Thymus (tissue), 11 donors: ENCODE data around the gene WRAP73. TPM values are rescaled to one million over a fixed set of nuclear protein-coding genes. Genes with fewer than 3 reads are reported as not detected.

Experiments used
- DNase-seq, 9 donors: peaks; one replicate each; pipeline ENCODE4 v3.0.0-alpha.2; 2013; ENCODE audit warnings: low spot score in 9 of 9, low read depth in 6 of 9, missing footprints in 1 of 9
- H3K27ac ChIP-seq, 2 donors: one replicate each; pipeline ENCODE4 v1.5.1; 2013; ENCODE audit warnings: control low read depth in 1 of 2, low read depth in 1 of 2, low read length in 1 of 2, mild to moderate bottlenecking in 1 of 2, moderate library complexity in 1 of 2
- H3K27me3 ChIP-seq, 2 donors: one replicate each; pipeline ENCODE4 v1.5.1; 2013; ENCODE audit warnings: low read length in 1 of 2; ENCODE audit not compliant: control insufficient read depth in 2 of 2, insufficient read depth in 1 of 2
- H3K36me3 ChIP-seq, 2 donors: one replicate each; pipeline ENCODE4 v1.5.1; 2013; ENCODE audit warnings: low read length in 1 of 2, mild to moderate bottlenecking in 1 of 2, moderate library complexity in 1 of 2; ENCODE audit not compliant: control insufficient read depth in 2 of 2, insufficient read depth in 2 of 2
- H3K4me1 ChIP-seq, 2 donors: one replicate each; pipeline ENCODE4 v1.5.1; 2013; ENCODE audit warnings: low read length in 2 of 2; ENCODE audit not compliant: control insufficient read depth in 2 of 2, insufficient read depth in 2 of 2
- H3K4me3 ChIP-seq, 2 donors: one replicate each; pipeline ENCODE4 v1.5.1; 2013; ENCODE audit warnings: low read length in 2 of 2, control low read depth in 1 of 2, mild to moderate bottlenecking in 1 of 2
- H3K9me3 ChIP-seq, 2 donors: one replicate each; pipeline ENCODE4 v1.5.1; 2013; ENCODE audit warnings: low read length in 1 of 2, mild to moderate bottlenecking in 1 of 2; ENCODE audit not compliant: control insufficient read depth in 2 of 2, insufficient read depth in 1 of 2
- WGBS: extraction: QIAGEN DNeasy Blood & Tissue Kit; methylation state at CpG from one replicate; pipeline ENCODE4 v1.1.7; 2013; 5-methylcytosine and 5-hydroxymethylcytosine counted together
- polyA plus RNA-seq: library from polyadenylated mRNA; stranded (reverse); fragments of 200-250 nt; gene quantifications from one replicate; pipeline ENCODE4 v1.2.3, GENCODE V29; 2013
- total RNA-seq: library from RNA; stranded (reverse); fragments of 120-200 nt; gene quantifications from one replicate; pipeline ENCODE4 v1.2.4, GENCODE V29; 2013
- donor health status: healthy.

WRAP73 gene
- total and polyA plus RNA-seq, 2 donors: 19.7 to 25.9 TPM

DNA sequence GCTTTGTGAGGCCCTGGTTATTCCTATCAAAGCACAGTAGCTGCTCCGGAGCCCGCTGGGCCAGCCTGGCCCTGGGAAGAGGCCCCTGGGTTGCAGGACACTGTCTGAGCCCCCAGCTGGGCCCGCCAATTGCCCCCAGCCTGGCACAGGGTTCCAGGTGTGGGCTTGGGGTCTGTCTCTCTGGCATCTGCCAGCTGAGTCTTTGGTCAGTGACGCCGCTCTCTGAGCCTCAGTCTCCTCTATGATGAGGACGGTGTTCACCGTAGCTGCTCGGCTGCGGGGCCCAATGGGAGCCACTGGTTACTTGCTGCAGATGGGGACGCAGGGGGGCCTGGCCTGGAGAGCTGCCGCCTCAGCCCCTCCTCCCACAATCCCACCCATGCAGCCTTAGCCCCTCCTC is 43.4 kb upstream of the WRAP73 start:
- no peaks in the 10 kb centered on the region for H3K36me3 ChIP-seq
- WGBS: 96% methylated on average over 11 of the region's 11 CpGs
- no peaks in the 10 kb centered on the region for H3K9me3 ChIP-seq
- H3K4me3 ChIP-seq: no peak overlapping the region
- H3K27me3 ChIP-seq: peaks cover 0 to 7% of the 10 kb centered on the region in 2 donors
- peaks cover 0 to 6% of the 10 kb centered on the region in 2 donors for H3K4me1 ChIP-seq
- no peak overlapping the region for H3K27ac ChIP-seq
- no peak for DNase-seq

DNA sequence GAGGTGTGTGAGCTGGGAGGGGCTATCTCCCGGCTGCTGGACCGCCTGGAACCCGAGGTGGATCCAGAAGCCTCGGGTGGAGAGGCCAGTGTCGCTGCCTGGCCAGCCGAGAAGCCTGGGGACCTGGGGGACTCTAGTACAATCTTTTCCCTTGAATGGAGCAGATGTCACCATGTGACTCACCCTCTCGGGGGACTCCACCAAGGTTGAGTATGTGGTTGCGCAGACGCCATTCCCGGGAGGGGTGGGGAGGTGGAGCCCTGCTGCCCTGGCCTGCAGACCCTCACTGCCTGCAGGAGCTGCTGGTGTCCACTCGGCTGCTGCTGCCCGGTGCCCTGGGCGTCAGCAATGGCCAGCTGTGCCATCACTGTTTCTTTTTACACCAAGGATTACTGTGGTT is 42.7 kb upstream of the WRAP73 start:
- Histone ChIP-seq H3K27ac (no peak overlapping the region), H3K4me1 (peaks cover 0 to 9% of the 10 kb centered on the region in 2 donors), H3K4me3 (no peak overlapping the region), H3K36me3 (no peaks in the 10 kb centered on the region), H3K27me3 (peaks cover 0 to 7% of the 10 kb centered on the region in 2 donors), H3K9me3 (no peaks in the 10 kb centered on the region)
- no peak for DNase-seq
- WGBS: 89% methylated on average over 13 of the region's 13 CpGs

DNA sequence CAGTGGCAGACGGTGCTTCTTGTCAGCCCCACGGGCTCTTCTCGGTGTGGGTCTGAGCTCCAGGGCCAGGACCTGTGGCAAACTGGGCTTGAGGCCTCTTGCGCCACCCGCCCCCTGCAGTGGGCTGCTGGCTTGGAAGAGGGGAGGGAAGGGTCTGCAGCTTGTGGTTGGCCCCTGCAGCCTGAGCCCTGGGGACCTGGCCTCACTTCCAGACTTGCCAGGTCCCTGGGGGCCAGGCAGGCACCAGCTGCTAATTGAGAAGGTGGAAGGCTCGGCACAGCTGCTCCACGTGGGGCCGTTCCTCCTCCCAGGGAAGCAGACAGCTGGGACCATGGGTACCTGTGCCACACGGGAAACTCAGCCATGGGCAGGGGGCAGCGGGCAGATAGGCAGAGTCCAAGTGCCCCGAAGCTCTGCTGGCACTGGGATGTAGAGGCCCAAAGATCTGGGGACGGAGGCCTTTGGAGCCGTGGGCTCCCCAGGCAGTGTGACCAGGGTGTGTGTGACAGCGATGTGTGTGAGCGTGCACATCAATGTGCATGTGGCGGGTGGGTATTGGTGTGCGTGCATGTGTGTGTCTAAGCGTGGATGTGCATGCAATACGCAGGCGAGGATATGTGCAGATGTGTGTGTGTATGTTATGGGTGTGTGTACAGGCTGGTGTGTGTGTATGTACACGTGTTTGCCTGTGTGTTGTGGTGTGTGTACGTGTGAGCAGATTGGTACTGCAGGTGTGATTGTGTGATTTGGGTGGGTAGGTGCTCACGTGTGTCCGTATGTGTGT is 41.7 kb upstream of the WRAP73 start:
- Histone ChIP-seq H3K9me3 (no peaks in the 10 kb centered on the region), H3K27me3 (peaks cover 0 to 7% of the 10 kb centered on the region in 2 donors), H3K4me1 (peaks cover 0 to 9% of the 10 kb centered on the region in 2 donors), H3K27ac (no peak overlapping the region), H3K36me3 (no peaks in the 10 kb centered on the region), H3K4me3 (no peak overlapping the region)
- 91% methylated on average over 24 of the region's 24 CpGs for WGBS
- DNase-seq: no peak

DNA sequence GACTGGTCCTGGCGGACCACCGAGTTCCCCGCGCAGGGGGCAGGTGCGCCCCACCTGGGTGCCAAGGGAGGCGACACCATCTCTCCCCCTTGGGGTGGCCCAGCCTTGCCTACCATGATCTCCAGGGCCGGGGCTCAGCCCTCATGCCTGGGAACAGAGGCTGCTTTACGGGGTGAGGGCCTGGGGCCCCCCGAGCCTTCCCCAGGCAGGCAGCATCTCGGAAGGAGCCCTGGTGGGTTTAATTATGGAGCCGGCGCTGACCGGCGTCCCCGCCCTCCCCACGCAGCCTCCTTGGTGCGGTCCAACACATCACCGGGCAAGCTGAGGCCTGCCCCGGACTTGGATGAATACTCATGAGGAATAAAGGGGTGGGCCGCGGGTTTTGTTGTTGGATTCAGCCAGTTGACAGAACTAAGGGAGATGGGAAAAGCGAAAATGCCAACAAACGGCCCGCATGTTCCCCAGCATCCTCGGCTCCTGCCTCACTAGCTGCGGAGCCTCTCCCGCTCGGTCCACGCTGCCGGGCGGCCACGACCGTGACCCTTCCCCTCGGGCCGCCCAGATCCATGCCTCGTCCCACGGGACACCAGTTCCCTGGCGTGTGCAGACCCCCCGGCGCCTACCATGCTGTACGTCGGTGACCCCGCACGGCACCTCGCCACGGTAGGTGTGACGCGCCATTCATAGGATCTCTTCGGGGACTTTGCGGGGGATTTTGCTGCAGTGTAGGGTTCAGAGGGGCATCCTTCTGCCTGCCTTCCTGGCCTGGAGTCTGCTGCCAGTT is 40.6 kb upstream of the WRAP73 start:
- H3K27ac ChIP-seq: no peak overlapping the region
- H3K36me3 ChIP-seq: no peaks in the 10 kb centered on the region
- H3K27me3 ChIP-seq: peaks cover 0 to 2% of the 10 kb centered on the region in 2 donors
- 95% methylated on average over 50 of the region's 50 CpGs for WGBS
- no peak overlapping the region for H3K4me3 ChIP-seq
- peaks cover 0 to 14% of the 10 kb centered on the region in 2 donors for H3K4me1 ChIP-seq
- no peaks in the 10 kb centered on the region for H3K9me3 ChIP-seq
- no peak for DNase-seq

DNA sequence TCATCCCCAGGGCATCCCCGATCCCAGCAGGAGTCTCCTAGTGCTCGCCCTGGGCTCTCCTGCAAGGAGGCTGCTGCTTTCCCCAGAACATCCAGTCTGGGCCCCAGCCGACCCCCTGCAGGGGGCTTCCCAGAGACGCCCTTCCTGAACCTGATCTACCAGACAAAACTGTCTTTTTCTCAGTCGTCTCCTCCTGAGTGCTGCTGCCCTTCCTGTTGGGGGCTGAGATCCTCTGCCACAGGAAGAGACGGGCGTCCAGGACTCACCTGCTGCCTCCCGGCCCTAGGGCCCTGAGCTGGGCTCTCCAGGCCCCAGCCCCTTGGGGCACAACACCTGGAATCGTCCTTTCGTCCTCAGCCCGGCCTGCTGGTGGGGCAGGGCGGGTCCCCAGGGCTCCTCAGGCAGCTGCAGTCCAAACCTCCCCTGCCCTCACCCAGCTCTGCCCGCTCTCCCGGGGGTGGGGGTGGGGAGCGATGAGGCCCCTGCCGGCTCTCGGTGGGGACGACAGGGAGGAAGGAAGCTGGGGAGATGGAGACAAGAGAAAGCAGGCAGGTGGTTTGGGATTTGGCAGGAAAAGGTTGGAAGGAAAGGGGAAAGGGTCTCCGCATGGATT is 39.3 kb upstream of the WRAP73 start:
- Histone ChIP-seq H3K27me3 (peaks cover 0 to 4% of the 10 kb centered on the region in 2 donors), H3K36me3 (no peaks in the 10 kb centered on the region), H3K4me3 (no peak overlapping the region), H3K9me3 (no peaks in the 10 kb centered on the region), H3K4me1 (peaks cover 0 to 18% of the 10 kb centered on the region in 2 donors), H3K27ac (no peak overlapping the region)
- 61% methylated on average over 19 of the region's 19 CpGs for WGBS
- no peak for DNase-seq

DNA sequence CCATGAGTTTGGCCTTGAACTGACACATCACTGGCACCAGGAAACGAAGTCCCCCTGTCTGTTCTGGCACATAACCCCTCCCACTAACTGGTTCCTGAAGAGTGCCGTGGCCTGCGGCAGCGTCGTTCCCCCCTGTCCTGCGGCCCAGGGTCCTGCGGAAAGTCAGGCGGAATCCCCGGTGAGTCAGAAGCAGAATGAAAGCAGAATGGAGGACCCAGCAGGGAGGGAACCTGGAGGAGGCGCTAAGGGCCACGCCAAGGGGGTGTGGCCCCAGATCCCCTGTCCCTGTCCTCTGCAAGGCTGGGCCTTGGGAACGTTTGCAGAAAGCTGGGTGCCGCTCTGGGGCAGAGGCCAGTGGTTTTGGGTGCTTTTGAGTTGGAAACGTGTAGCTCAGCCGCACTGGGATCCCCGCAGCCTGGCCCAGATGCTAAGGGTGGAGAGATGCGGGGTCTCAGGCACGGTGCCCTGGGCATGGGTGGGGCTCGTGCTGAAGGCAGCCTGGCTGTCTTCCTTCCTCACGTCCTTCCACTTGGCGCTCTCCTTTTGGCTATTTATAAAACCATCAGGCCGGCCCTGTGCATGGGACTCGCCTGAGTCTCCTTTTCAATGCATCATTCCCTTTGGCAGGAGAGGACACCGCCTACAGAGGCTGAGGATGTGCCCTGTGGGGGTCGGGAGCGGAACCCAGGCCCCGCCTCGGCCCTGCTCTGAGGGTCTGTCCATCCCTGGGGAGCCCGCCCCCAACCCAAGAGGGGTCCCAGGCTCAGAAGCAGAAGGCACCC is 38.6 kb upstream of the WRAP73 start:
- peaks cover 0 to 11% of the 10 kb centered on the region in 2 donors for H3K27me3 ChIP-seq
- no peaks in the 10 kb centered on the region for H3K9me3 ChIP-seq
- H3K36me3 ChIP-seq: no peaks in the 10 kb centered on the region
- peaks cover 0 to 18% of the 10 kb centered on the region in 2 donors for H3K4me1 ChIP-seq
- no peak overlapping the region for H3K4me3 ChIP-seq
- no peak overlapping the region for H3K27ac ChIP-seq
- no peak for DNase-seq
- WGBS: 87% methylated on average over 29 of the region's 29 CpGs

DNA sequence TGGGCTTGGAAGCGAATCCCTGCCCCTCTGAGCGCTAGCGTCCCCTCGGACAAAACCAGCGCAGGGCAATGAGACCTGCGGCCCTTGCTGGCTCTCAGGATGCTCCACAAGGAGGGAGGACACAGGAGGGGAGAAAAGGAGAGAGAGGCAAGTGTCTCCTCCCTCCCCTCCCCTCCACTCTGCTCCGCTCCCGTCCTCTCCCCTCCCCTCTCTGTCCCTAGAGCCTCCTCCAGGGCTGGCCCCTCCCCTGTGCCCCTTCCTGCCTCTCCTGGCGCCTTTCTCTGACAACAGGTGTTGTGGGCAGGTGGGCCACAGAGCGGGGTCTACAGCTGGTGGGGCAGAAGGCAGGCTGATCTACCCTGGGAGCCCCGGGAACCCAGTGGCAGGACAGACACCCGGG is 37.6 kb upstream of the WRAP73 start:
- 71% methylated on average over 12 of the region's 12 CpGs for WGBS
- Histone ChIP-seq H3K27me3 (peaks cover 0 to 14% of the 10 kb centered on the region in 2 donors), H3K4me3 (no peak overlapping the region), H3K27ac (no peak overlapping the region), H3K9me3 (no peaks in the 10 kb centered on the region), H3K36me3 (no peaks in the 10 kb centered on the region), H3K4me1 (peaks cover 0 to 18% of the 10 kb centered on the region in 2 donors)
- DNase-seq: no peak

DNA sequence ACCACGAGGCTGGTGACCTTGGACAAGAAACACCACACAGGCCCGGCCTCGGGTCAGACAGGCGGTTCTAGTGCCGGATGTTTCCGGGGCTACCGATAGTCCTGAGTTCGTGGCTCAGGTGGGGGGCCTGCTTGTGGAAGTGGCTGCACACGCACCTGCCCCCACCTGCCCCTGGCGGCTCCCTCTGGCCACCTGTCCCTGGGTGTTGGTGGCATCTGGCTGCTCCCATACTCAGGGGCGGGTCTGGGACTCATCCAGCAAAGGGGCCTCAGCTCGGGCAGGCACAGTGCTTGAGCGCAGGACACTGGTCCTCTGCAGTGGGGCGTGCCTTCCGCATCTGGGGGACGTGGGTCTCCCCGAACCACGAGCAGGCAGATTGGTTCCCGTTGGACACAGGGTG is 36.0 kb upstream of the WRAP73 start:
- 89% methylated on average over 19 of the region's 19 CpGs for WGBS
- Histone ChIP-seq H3K36me3 (no peaks in the 10 kb centered on the region), H3K4me1 (peaks cover 0 to 18% of the 10 kb centered on the region in 2 donors), H3K9me3 (no peaks in the 10 kb centered on the region), H3K27ac (no peak overlapping the region), H3K27me3 (peaks cover 0 to 14% of the 10 kb centered on the region in 2 donors), H3K4me3 (no peak overlapping the region)
- no peak for DNase-seq
